HL-60 (cell line): ENCODE results near the gene MAP3K14.

Experiments used
- DNase-seq, 2 experiments: peaks; one replicate each; pipeline ENCODE4 v3.0.0-alpha.2; 2010 to 2020; ENCODE audit warnings: low read depth in 1 of 2, low spot score in 1 of 2
- H3K27ac ChIP-seq: fragments of 250-450 bp; sonication (Bioruptor Pico); replicated peaks from 2 replicates; pipeline ENCODE4 v1.5.1; 2020; ENCODE audit warnings: mild to moderate bottlenecking, moderate library complexity
- H3K27me3 ChIP-seq: fragments of 250-450 bp; sonication (Bioruptor Pico); 2 replicates; pipeline ENCODE4 v1.5.1; 2021; ENCODE audit warnings: mild to moderate bottlenecking, moderate library complexity; ENCODE audit not compliant: insufficient read depth, poor library complexity, severe bottlenecking
- H3K4me3 ChIP-seq: replicated peaks from 2 replicates; pipeline ENCODE4 v1.5.1; 2011; ENCODE audit warnings: mild to moderate bottlenecking, control low read depth, low read length; ENCODE audit not compliant: insufficient read depth
- CTCF ChIP-seq: IDR thresholded peaks from one replicate; pipeline ENCODE4 v1.5.1; 2011; ENCODE audit warnings: low read length, control low read depth, inconsistent platforms; ENCODE audit not compliant: insufficient read depth
- GABPA ChIP-seq: IDR thresholded peaks from 2 replicates; pipeline ENCODE4 v1.6.1; 2012; ENCODE audit warnings: low read depth
- POLR2AphosphoS5 ChIP-seq: IDR thresholded peaks from 2 replicates; pipeline ENCODE4 v1.6.1; 2012; ENCODE audit warnings: low read depth
- REST ChIP-seq: IDR thresholded peaks from 2 replicates; pipeline ENCODE4 v1.6.1; 2012; ENCODE audit warnings: low read depth; ENCODE audit not compliant: insufficient replicate concordance
- SPI1 ChIP-seq: IDR thresholded peaks from 2 replicates; pipeline ENCODE4 v1.6.1; 2012; ENCODE audit warnings: low read depth, mild to moderate bottlenecking, borderline replicate concordance

Gene MAP3K14

GRCh38 chr17:45308840-45309239, 8.0 kb downstream of the MAP3K14 start:
- no peak for DNase-seq
- Histone ChIP-seq H3K27me3 (no peaks in the 10 kb centered on the region), H3K27ac (no peak overlapping the region), H3K4me3 (no peak overlapping the region)
- TF ChIP-seq POLR2AphosphoS5 (no peak), SPI1 (no peak), REST (no peak), GABPA (no peak), CTCF (no peak)

- Histone ChIP-seq H3K27ac (peak overlapping the region; percentile 48), H3K27me3 (no peaks in the 10 kb centered on the region), H3K4me3 (no peak overlapping the region)
- no peak for TF ChIP-seq POLR2AphosphoS5
- TF ChIP-seq REST, result no peak
- TF ChIP-seq GABPA, result no peak
- TF ChIP-seq CTCF, result no peak
- TF ChIP-seq SPI1, result no peak
- no peak for DNase-seq
Observed at GRCh38 chr17:45308016-45308365, 8.8 kb downstream of the MAP3K14 start.

DNA sequence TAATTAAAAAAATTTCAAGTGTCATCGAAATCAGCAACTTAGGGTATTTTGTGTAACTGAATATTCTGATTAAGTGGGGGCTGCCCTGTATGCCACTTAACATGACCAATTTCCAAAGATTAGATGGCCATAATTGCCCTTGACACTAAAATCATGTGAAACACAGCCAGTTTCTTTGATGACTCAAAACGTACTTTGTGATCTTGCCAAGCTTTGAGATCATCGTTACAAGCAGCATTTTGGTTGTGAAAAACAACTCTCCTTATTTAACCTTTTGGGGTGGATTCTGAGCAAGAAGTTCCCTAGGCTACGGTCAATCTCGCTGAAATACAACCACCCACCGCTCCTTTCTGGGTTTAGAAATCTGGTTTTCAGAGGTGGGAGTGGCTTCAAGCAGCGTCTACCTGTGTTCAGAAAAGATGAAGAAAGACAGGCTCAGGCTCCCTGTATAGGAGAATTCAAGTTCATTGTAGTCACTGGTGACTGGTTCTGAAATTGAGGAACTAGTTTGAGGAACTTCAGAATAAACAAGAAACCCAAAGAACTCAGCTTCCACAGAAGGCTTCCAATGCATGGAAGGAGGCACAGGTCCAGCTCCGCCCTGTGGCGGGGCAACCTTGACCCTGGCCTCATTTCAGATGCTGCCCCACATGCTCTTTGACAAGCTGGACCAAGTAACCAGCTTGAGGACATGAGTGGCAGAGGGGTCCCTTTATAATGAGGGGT, 9.4 kb downstream of the MAP3K14 start:
- peak; percentile 30 to 79 for DNase-seq
- Histone ChIP-seq H3K27me3 (no peaks in the 10 kb centered on the region), H3K27ac (peak overlapping the region; percentile 48), H3K4me3 (no peak overlapping the region)
- TF ChIP-seq CTCF (no peak), SPI1 (peak; percentile 56; the same call in 1 of the 2 replicates), GABPA (no peak), REST (no peak), POLR2AphosphoS5 (no peak)
